Vagina (tissue), 2 donors: ENCODE data around the gene GPR82. TPM values are rescaled to one million over a fixed set of nuclear protein-coding genes. Genes with fewer than 3 reads are reported as not detected.
"Not testable (repeated sequence)": the region's sequence is repeated elsewhere in the genome, so short reads cannot be mapped to it uniquely, and the experiment has no call there.

Experiments
- DNase-seq, 2 donors: peaks; one replicate each; pipeline ENCODE4 v3.0.0-alpha.2; 2017; ENCODE audit errors: extremely low spot score in 2 of 2
- H3K27ac ChIP-seq: fragments of 200-600 bp; sonication (generic); one replicate; pipeline ENCODE4 v1.5.1; 2019
- H3K27me3 ChIP-seq: fragments of 200-600 bp; sonication (generic); one replicate; pipeline ENCODE4 v1.5.1; 2019
- H3K36me3 ChIP-seq, 2 donors: fragments of 200-600 bp; sonication (generic); one replicate each; pipeline ENCODE4 v1.5.1; 2017 to 2019
- H3K4me1 ChIP-seq: fragments of 200-600 bp; sonication (generic); one replicate; pipeline ENCODE4 v1.5.1; 2019
- H3K4me3 ChIP-seq, 2 donors: fragments of 200-600 bp; sonication (generic); 1 replicate in 1 of 2; 2 replicates in 1 of 2; pipeline ENCODE4 v1.5.1; 2016 to 2019
- H3K9me3 ChIP-seq: fragments of 200-600 bp; sonication (generic); one replicate; pipeline ENCODE4 v1.5.1; 2019
- POLR2A ChIP-seq, 2 donors: fragments of 450-650 bp; IDR thresholded peaks; one replicate each; pipeline ENCODE4 v1.6.1; 2017; ENCODE audit warnings: antibody characterized with exemption in 2 of 2, mild to moderate bottlenecking in 2 of 2, moderate library complexity in 2 of 2
- POLR2AphosphoS5 ChIP-seq, 2 donors: sonication (generic); formaldehyde crosslinking; IDR thresholded peaks; one replicate each; pipeline ENCODE4 v1.9.0; 2017; ENCODE audit warnings: antibody characterized with exemption in 2 of 2, mild to moderate bottlenecking in 2 of 2, low read depth in 1 of 2; ENCODE audit not compliant: insufficient read depth in 1 of 2
- intact Hi-C: fragments of 100-400 bp; cut with DNase I; formaldehyde crosslinking; loops from one replicate; pipeline ENCODE4 v1.15.1; 2023
- total RNA-seq: library from RNA; depleted of rRNA; stranded (reverse); fragments of >200 nt; gene quantifications from one replicate; pipeline ENCODE4 v1.2.3, GENCODE V29; 2016
- TF ChIP-seq, protein P1 (sequence below), 3 experiments: fragments of 450-650 bp in 2 of 3; fragments of 200-600 bp in 1 of 3; sonication (generic) in 1 of 3; IDR thresholded peaks; one replicate each; pipeline ENCODE4 v1.5.1; 2017 to 2019; ENCODE audit warnings: antibody characterized with exemption in 3 of 3, mild to moderate bottlenecking in 2 of 3, moderate library complexity in 2 of 3

Gene GPR82, protein sequence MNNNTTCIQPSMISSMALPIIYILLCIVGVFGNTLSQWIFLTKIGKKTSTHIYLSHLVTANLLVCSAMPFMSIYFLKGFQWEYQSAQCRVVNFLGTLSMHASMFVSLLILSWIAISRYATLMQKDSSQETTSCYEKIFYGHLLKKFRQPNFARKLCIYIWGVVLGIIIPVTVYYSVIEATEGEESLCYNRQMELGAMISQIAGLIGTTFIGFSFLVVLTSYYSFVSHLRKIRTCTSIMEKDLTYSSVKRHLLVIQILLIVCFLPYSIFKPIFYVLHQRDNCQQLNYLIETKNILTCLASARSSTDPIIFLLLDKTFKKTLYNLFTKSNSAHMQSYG
- not detected for total RNA-seq

DNA sequence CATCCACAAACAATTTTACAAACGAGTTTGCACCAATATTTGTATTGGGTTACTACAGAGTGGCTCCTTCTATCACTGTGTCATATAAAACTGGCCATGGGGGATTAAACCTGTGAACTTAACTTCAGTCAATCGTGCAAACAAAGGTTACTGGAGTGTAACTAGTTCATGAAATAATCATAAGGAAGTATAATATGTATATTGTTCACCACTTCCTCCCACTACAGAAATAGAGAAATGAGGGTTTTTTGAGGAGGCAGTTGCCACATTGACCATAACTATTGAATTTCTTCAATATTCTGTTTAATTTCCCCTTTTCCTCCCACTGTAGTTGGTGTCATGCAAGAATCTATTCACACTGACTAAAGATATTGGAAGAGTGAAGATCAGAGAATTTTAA lies at the start of gene GPR82:
TSS of gene GPR82 (plus strand) at position 356 of the 400 bp plus-strand sequence. CDS start 2,846 bp downstream, outside the sequence.
- intact Hi-C loops, result no loop called here
- no peak for DNase-seq
- H3K4me1 ChIP-seq, result no peaks in the 10 kb centered on the region
- H3K27ac ChIP-seq, result no peak within 1 kb of the TSS
- no peak within 1 kb of the TSS for H3K4me3 ChIP-seq
- no peaks in the 10 kb centered on the region for H3K36me3 ChIP-seq
- no peaks in the 10 kb centered on the region for H3K27me3 ChIP-seq
- no peaks in the 10 kb centered on the region for H3K9me3 ChIP-seq
- TF ChIP-seq POLR2A (IDR thresholded peaks at IDR 0.05), result no peak
- TF ChIP-seq, protein P1, sequence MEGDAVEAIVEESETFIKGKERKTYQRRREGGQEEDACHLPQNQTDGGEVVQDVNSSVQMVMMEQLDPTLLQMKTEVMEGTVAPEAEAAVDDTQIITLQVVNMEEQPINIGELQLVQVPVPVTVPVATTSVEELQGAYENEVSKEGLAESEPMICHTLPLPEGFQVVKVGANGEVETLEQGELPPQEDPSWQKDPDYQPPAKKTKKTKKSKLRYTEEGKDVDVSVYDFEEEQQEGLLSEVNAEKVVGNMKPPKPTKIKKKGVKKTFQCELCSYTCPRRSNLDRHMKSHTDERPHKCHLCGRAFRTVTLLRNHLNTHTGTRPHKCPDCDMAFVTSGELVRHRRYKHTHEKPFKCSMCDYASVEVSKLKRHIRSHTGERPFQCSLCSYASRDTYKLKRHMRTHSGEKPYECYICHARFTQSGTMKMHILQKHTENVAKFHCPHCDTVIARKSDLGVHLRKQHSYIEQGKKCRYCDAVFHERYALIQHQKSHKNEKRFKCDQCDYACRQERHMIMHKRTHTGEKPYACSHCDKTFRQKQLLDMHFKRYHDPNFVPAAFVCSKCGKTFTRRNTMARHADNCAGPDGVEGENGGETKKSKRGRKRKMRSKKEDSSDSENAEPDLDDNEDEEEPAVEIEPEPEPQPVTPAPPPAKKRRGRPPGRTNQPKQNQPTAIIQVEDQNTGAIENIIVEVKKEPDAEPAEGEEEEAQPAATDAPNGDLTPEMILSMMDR (IDR thresholded peaks at IDR 0.05), result no peak
- TF ChIP-seq POLR2AphosphoS5 (IDR thresholded peaks at IDR 0.05; ENCODE audit: insufficient read depth in 1 of 2, low read depth in 1 of 2), result no peak

DNA sequence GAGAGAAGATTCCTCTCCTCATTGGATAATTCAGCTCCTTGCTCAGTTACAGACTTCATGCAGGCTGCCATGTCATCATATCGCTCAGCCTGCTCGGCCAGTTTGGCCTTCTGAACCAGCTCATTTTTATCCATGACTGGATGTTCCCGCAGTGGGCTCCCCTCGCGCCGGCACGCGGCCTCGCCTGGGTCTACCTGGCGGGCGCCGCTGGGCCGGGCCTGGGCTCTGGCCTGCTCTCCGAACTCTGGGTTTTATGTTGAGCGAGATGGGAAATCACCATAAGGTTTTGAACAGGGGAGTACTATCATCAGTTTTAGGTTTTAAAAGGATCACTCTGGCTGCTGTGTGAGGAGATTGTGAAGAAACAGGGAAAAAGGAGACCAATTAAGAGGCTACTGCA lies 47.6 kb upstream of the GPR82 start:
- H3K9me3 ChIP-seq, DNase-seq, H3K4me3 ChIP-seq, H3K36me3 ChIP-seq, intact Hi-C loops, H3K4me1 ChIP-seq, H3K27ac ChIP-seq, H3K27me3 ChIP-seq: not testable (repeated sequence)

DNA sequence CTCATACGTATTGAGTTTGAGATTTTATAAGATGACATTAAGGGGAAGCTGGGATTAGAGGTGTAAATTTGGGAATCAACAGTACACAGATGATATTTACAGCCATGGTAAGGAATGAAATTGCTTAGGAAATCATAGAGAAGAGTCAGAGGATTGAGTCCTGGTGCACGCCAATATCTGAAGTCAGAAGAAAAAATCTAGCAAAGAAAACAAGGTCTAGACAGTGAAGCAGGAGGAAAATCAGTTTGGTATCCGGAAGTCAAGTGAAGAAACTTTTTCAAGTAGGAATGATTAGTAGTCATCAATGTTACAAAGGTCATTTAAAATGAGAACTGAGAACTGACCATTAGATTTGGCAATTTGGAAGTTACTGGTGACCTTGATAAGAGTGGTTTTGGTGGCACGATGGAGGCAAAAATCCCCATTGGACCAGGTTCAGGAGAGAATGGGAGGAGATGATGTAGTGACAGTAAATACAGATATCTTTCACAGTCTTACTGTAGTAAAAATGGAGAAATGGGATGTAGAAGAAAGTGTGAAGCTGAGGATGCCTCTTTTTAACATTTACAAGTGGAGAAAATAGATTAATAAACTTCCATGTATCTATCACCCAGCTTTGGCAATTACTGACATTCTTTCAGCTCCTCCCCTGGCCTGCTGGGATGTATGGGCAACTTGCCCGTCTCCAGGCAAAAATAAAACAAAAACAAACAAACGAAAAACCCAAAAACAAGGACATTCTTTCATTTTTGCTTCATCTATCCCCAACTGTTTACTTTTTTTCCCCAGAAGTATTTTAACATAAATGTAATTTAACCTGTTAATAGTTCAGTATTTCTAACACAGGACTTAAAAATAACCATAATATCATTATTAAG lies 46.6 kb upstream of the GPR82 start:
- Histone ChIP-seq H3K27me3 (no peaks in the 10 kb centered on the region), H3K4me1 (no peaks in the 10 kb centered on the region), H3K4me3 (no peak overlapping the region), H3K9me3 (no peaks in the 10 kb centered on the region), H3K36me3 (no peaks in the 10 kb centered on the region), H3K27ac (no peak overlapping the region)
- intact Hi-C loops, result no loop called here
- TF ChIP-seq POLR2AphosphoS5 (IDR thresholded peaks at IDR 0.05; ENCODE audit: insufficient read depth in 1 of 2, low read depth in 1 of 2), result no peak
- TF ChIP-seq POLR2A (IDR thresholded peaks at IDR 0.05), result no peak
- TF ChIP-seq, protein P1 (IDR thresholded peaks at IDR 0.05), result no peak
- no peak for DNase-seq

DNA sequence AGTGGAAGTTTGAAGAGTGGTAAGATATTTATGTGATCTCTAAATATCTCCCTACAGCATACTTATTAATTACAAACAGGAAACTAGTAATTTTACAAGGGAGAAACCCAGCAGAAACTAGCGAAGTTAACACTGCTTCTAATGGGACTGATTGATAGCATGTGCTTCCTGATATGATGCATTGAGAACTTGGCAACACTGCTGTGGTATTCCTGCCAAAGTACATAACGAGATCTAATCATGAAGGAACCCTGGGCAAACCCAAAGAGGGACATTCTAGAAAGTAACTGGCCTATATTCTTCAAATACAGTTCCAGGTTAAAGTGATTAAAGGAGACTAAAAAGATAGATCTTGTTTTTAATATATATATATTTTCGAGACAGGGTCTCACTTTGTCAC lies 39.8 kb upstream of the GPR82 start:
- TF ChIP-seq POLR2A (IDR thresholded peaks at IDR 0.05), result no peak
- TF ChIP-seq, protein P1 (IDR thresholded peaks at IDR 0.05), result no peak
- no peak for TF ChIP-seq POLR2AphosphoS5 (IDR thresholded peaks at IDR 0.05; ENCODE audit: insufficient read depth in 1 of 2, low read depth in 1 of 2)
- H3K27me3 ChIP-seq, result no peaks in the 10 kb centered on the region
- no peaks in the 10 kb centered on the region for H3K36me3 ChIP-seq
- DNase-seq, result no peak
- intact Hi-C loops, result no loop called here
- no peak overlapping the region for H3K4me3 ChIP-seq
- no peak overlapping the region for H3K27ac ChIP-seq
- no peaks in the 10 kb centered on the region for H3K4me1 ChIP-seq
- no peaks in the 10 kb centered on the region for H3K9me3 ChIP-seq

DNA sequence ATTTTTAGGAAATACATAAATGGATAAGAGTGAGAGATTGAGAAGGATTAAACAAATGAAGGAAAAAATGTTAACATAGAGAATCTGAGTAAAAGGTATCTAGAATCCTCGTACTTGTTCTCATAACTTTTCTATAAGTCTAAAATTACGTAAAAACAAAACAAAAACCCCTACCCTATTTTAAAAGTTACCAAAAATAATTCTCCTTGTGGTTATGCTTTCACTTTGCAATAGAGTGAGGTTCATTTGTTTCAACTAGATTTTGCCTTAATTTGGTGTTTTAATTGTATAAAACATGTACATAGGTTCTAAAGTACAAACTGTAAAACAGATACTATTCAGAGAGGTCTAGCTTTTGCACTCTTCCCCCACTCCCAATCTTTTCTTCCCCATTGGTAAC lies 39.0 kb upstream of the GPR82 start:
- intact Hi-C loops, result no loop called here

More for the DNA sequence above, 39.0 kb upstream of the GPR82 start:
- Histone ChIP-seq H3K4me1 (no peaks in the 10 kb centered on the region), H3K27ac (no peak overlapping the region), H3K4me3 (no peak overlapping the region), H3K9me3 (no peaks in the 10 kb centered on the region), H3K36me3 (no peaks in the 10 kb centered on the region), H3K27me3 (no peaks in the 10 kb centered on the region)
- no peak for DNase-seq
- TF ChIP-seq, protein P1 (IDR thresholded peaks at IDR 0.05), result no peak
- TF ChIP-seq POLR2A (IDR thresholded peaks at IDR 0.05) (no peak), POLR2AphosphoS5 (IDR thresholded peaks at IDR 0.05; ENCODE audit: insufficient read depth in 1 of 2, low read depth in 1 of 2) (no peak)
